Small intestine (tissue), 7 donors: Measurements from ENCODE around the gene TPBG. TPM values are rescaled to one million over a fixed set of nuclear protein-coding genes. Genes with fewer than 3 reads are reported as not detected.
"Not testable (repeated sequence)": the region's sequence is repeated elsewhere in the genome, so short reads cannot be mapped to it uniquely, and the experiment has no call there.

Source experiments
- DNase-seq, 2 donors: peaks; one replicate each; pipeline versions ENCODE4 v3.0.0 to v3.0.0-alpha.2; 2013
- FAIRE-seq: peaks from 2 replicates; lab custom pipeline; 2012; peaks lifted over from hg19 to GRCh38; lab: Jason Lieb, UNC
- H3K27ac ChIP-seq, 3 donors: one replicate each; pipeline ENCODE4 v1.5.1; 2013; ENCODE audit warnings: low read length in 2 of 3, mild to moderate bottlenecking in 2 of 3, control low read depth in 1 of 3, inconsistent platforms in 1 of 3, low read depth in 1 of 3, moderate library complexity in 1 of 3
- H3K27me3 ChIP-seq, 3 donors: one replicate each; pipeline ENCODE4 v1.6.1; 2013; ENCODE audit warnings: low read length in 3 of 3, inconsistent platforms in 1 of 3; ENCODE audit not compliant: control insufficient read depth in 3 of 3, insufficient read depth in 3 of 3
- H3K36me3 ChIP-seq, 3 donors: one replicate each; pipeline ENCODE4 v1.6.1; 2013; ENCODE audit warnings: low read length in 3 of 3, inconsistent platforms in 1 of 3, low read depth in 1 of 3, mild to moderate bottlenecking in 1 of 3, moderate library complexity in 1 of 3; ENCODE audit not compliant: control insufficient read depth in 3 of 3, insufficient read depth in 2 of 3
- H3K4me1 ChIP-seq, 3 donors: one replicate each; pipeline ENCODE4 v1.6.1; 2013; ENCODE audit warnings: low read length in 2 of 3, inconsistent platforms in 1 of 3, low read depth in 1 of 3, mild to moderate bottlenecking in 1 of 3, moderate library complexity in 1 of 3; ENCODE audit not compliant: control insufficient read depth in 3 of 3, insufficient read depth in 2 of 3
- H3K4me3 ChIP-seq, 3 donors: one replicate each; pipeline ENCODE4 v1.5.1; 2013; ENCODE audit warnings: low read length in 3 of 3, control low read depth in 1 of 3, inconsistent platforms in 1 of 3, low read depth in 1 of 3, mild to moderate bottlenecking in 1 of 3, moderate library complexity in 1 of 3
- H3K9me3 ChIP-seq, 2 donors: one replicate each; pipeline ENCODE4 v1.6.1; 2013; ENCODE audit warnings: low read depth in 1 of 2, low read length in 1 of 2; ENCODE audit not compliant: control insufficient read depth in 2 of 2, insufficient read depth in 1 of 2
- WGBS, 3 donors: extraction: QIAGEN DNeasy Blood & Tissue Kit; methylation state at CpG; one replicate each; pipeline ENCODE4 v1.1.7; 2013; 5-methylcytosine and 5-hydroxymethylcytosine counted together
- polyA plus RNA-seq, 4 donors: library from polyadenylated mRNA; stranded (reverse) in 3 of 4; unstranded in 1 of 4; fragments of 200-250 nt in 3 of 4; fragments of 120-200 nt in 1 of 4; gene quantifications; one replicate each; pipeline versions ENCODE4 v1.2.1 to v1.2.3, GENCODE V29; 2013
- donor health status: healthy with polysubstance abuse.
- donor health status: control.
- donor health status: control.
- donor health status: Bipolar disorder and iron deficiency.
- donor health status: healthy.

The TPBG gene
- polyA plus RNA-seq, 4 donors = 1.1 to 6.9 (median 2.3) TPM

DNA sequence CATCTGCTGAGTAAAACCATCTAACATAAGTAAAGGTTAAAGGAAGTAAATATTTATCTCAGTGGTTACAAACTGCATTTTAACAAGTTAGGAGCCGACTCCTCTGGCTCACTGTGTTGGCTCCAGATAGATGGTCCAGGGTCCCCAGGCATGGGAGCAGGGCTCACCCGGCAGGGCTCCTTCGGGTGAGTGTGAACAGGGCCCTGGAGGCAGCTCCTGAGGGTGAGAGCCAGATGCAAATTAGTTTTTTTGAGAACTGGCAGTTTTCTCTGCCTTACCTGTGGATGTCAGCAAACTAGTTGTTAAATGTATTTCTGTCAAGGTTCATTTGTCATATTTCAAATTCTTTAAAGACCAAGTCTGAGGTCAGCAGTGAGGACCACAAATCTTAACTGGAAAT lies 21.5 kb downstream of the TPBG start:
- no peaks in the 10 kb centered on the region for H3K9me3 ChIP-seq
- no peak overlapping the region for H3K27ac ChIP-seq
- no peak overlapping the region for H3K4me3 ChIP-seq
- DNase-seq = no peak
- WGBS, 3 donors = 56 to 71% (median 57%) methylated on average over 3 of the region's 3 CpGs
- H3K27me3 ChIP-seq = no peaks in the 10 kb centered on the region
- H3K36me3 ChIP-seq = no peaks in the 10 kb centered on the region
- no peaks in the 10 kb centered on the region for H3K4me1 ChIP-seq
- no peak for FAIRE-seq

DNA sequence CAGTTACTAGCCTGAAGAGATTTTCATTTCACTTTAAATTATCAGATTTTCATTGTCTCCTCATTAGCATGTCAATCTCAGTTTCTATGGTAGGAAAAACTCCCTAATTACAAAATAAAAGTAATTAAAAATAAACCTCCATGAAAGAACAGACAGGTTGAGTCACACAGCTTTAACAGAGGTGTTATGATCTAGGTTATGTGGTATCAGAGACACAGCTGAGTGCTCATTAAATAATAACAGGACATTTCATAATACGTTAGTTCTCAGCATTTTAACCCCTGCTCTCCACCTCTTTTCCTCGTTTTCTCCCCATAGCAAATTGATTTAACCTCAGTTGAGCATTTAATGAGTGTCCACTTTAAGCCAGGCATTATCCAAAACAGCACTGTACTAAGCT lies 21.9 kb downstream of the TPBG start:
- no peak for FAIRE-seq
- DNase-seq = no peak
- Histone ChIP-seq H3K36me3 (no peaks in the 10 kb centered on the region), H3K27me3 (no peaks in the 10 kb centered on the region), H3K9me3 (no peaks in the 10 kb centered on the region), H3K4me3 (no peak overlapping the region), H3K4me1 (no peaks in the 10 kb centered on the region), H3K27ac (no peak overlapping the region)
- 44 to 62% (median 57%) methylated on average over 2 of the region's 2 CpGs for WGBS, 3 donors

GRCh38 chr6:82385961-82386360 lies 22.3 kb downstream of the TPBG start:
- no peaks in the 10 kb centered on the region for H3K36me3 ChIP-seq
- no peaks in the 10 kb centered on the region for H3K9me3 ChIP-seq
- H3K27me3 ChIP-seq = no peaks in the 10 kb centered on the region
- WGBS, 3 donors = 41 to 73% (median 52%) methylated on average over 2 of the region's 2 CpGs
- H3K4me1 ChIP-seq = no peaks in the 10 kb centered on the region
- no peak overlapping the region for H3K4me3 ChIP-seq
- no peak overlapping the region for H3K27ac ChIP-seq
- no peak for DNase-seq
- no peak for FAIRE-seq

- not testable (repeated sequence) for DNase-seq, H3K36me3 ChIP-seq, H3K4me3 ChIP-seq, H3K4me1 ChIP-seq, H3K27ac ChIP-seq, H3K9me3 ChIP-seq, FAIRE-seq, H3K27me3 ChIP-seq
- WGBS, 3 donors = 83 to 92% (median 85%) methylated on average over 7 to 15 of the region's 15 CpGs
Observed at GRCh38 chr6:82394770-82395169, 31.2 kb downstream of the TPBG start.

GRCh38 chr6:82396964-82397751 lies 33.5 kb downstream of the TPBG start:
- H3K4me3 ChIP-seq = no peak overlapping the region
- no peaks in the 10 kb centered on the region for H3K4me1 ChIP-seq
- FAIRE-seq = no peak
- H3K27ac ChIP-seq = no peak overlapping the region
- 92 to 93% (median 92%) methylated on average over 1 of the region's 1 CpG for WGBS, 3 donors
- no peaks in the 10 kb centered on the region for H3K27me3 ChIP-seq
- no peaks in the 10 kb centered on the region for H3K9me3 ChIP-seq
- no peaks in the 10 kb centered on the region for H3K36me3 ChIP-seq
- no peak for DNase-seq

DNA sequence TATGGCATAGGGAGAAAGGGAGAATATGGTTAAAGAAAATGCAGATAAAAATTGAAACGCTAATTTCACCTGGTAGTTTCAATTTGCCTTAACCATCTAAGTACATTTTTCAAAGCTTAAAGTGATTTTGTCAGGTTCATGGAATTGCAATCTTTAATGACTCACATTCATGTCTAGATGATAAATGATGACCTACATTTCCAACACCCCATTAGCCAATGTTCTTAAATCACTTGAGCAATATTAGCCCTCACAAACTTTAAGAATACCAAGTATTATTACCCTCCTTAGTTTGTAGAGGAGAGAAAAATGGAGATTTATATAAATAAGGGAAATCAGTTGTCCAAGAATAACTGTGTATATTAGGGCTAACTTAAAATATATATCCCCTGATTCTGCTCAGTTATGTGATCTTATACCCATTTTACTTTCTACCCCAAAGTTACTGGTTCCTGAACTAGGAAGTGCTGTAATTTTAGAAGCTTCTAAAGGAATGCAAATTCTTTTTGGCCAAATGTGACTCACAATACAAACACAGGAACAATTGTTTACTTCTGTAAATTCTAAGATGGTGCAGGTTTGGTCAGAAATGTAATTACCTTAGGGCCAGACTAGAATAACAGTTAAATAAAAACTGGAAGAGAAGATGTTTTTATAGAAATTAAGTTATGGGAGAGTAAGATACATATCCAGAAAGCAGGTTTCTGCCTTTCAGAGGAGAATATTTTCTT lies 34.5 kb downstream of the TPBG start:
- Histone ChIP-seq H3K27me3 (no peaks in the 10 kb centered on the region), H3K4me3 (no peak overlapping the region), H3K36me3 (no peaks in the 10 kb centered on the region), H3K9me3 (no peaks in the 10 kb centered on the region), H3K4me1 (no peaks in the 10 kb centered on the region), H3K27ac (no peak overlapping the region)
- WGBS, 3 donors = 83 to 95% (median 93%) methylated on average over 1 of the region's 1 CpG
- DNase-seq (no peak), FAIRE-seq (no peak)

DNA sequence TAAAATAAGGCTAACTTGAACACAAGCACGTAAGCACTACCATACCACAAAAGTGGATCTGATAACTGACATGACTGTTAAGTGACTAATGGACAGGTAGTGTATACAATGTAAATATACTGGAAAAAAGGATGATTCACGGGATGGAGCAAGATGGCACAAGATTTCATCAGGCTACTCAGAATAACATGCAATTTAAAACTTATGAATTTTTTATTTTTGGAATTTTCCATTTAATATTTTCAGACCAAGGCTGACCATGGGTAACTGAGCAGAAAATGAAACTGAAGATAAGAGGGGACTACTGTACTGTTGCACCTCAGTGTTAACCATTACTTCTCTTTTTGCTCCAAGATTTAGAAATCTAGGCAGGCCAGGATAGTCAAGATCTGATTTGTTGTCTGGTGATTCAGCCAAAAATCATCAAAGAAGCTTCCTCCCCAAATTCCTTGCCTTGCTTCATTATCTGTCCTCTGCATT lies 45.4 kb downstream of the TPBG start:
- Histone ChIP-seq H3K27me3 (no peaks in the 10 kb centered on the region), H3K4me3 (no peak overlapping the region), H3K4me1 (no peaks in the 10 kb centered on the region), H3K9me3 (no peaks in the 10 kb centered on the region), H3K27ac (no peak overlapping the region), H3K36me3 (no peaks in the 10 kb centered on the region)
- WGBS, 3 donors = 81 to 89% (median 82%) methylated on average over 2 of the region's 2 CpGs
- no peak for FAIRE-seq
- DNase-seq = no peak

GRCh38 chr6:82410151-82410648 lies 46.6 kb downstream of the TPBG start:
- Histone ChIP-seq H3K36me3 (no peaks in the 10 kb centered on the region), H3K4me3 (no peak overlapping the region), H3K27me3 (no peaks in the 10 kb centered on the region), H3K27ac (no peak overlapping the region), H3K9me3 (no peaks in the 10 kb centered on the region), H3K4me1 (no peaks in the 10 kb centered on the region)
- DNase-seq = no peak
- no peak for FAIRE-seq
- WGBS, 3 donors = 71 to 85% (median 78%) methylated on average over 3 of the region's 3 CpGs
